ENCODE results near the gene SHISA8. TPM values are rescaled to one million over a fixed set of nuclear protein-coding genes. Genes with fewer than 3 reads are reported as not detected.

Gene SHISA8
- total RNA-seq, 1 experiment from 2014 or later = not detected

GRCh38 chr22:41863472-41863871, 51.4 kb downstream of the SHISA8 start:
- DNase-seq (ENCODE audit: extremely low read depth, low read depth) = no peak

GRCh38 chr22:41862530-41863266, 52.2 kb downstream of the SHISA8 start:
- DNase-seq (ENCODE audit: extremely low read depth, low read depth) = no peak

GRCh38 chr22:41862160-41862529, 52.7 kb downstream of the SHISA8 start:
- DNase-seq (ENCODE audit: extremely low read depth, low read depth) = no peak

Small RNAs within 50 kb of the gene (small RNA-seq; reads per million reads assigned to genes)
- gene MIR33A = 0.04 to 2.6 reads per million in 2 experiments

Other genes with a start within 250 kb of the SHISA8 start
- 105 and 113 TPM in 2 replicates for gene SNU13, start 226.2 kb downstream of the SHISA8 start, total RNA-seq (2014; rRNA removed; shearing (Covaris generic))
- gene MEI1, start 215.6 kb downstream of the SHISA8 start, total RNA-seq (2014; rRNA removed; shearing (Covaris generic)) = 0.43 and 0.50 TPM in 2 replicates
- gene CCDC134, start 114.4 kb downstream of the SHISA8 start, total RNA-seq (2014; rRNA removed; shearing (Covaris generic)) = 5.5 and 5.9 TPM in 2 replicates
- 29.5 and 29.9 TPM in 2 replicates for gene SREBF2, start 82.0 kb downstream of the SHISA8 start, total RNA-seq (2014; rRNA removed; shearing (Covaris generic))
- gene TNFRSF13C, start 11.7 kb upstream of the SHISA8 start, total RNA-seq (2014; rRNA removed; shearing (Covaris generic)) = 0.20 and 0.27 TPM in 2 replicates
- gene CENPM, start 32.1 kb upstream of the SHISA8 start, total RNA-seq (2014; rRNA removed; shearing (Covaris generic)) = 20.7 and 22.9 TPM in 2 replicates
- gene SEPTIN3, start 54.4 kb upstream of the SHISA8 start, total RNA-seq (2014; rRNA removed; shearing (Covaris generic)) = 0.35 and 0.45 TPM in 2 replicates
- gene WBP2NL, start 83.7 kb upstream of the SHISA8 start, total RNA-seq (2014; rRNA removed; shearing (Covaris generic)) = 0.78 and 1.2 TPM in 2 replicates
- 28.0 and 29.5 TPM in 2 replicates for gene NAGA, start 155.7 kb upstream of the SHISA8 start, total RNA-seq (2014; rRNA removed; shearing (Covaris generic))
- gene PHETA2, start 159.2 kb upstream of the SHISA8 start, total RNA-seq (2014; rRNA removed; shearing (Covaris generic)) = 1.5 and 1.8 TPM in 2 replicates
- gene SMDT1, start 164.6 kb upstream of the SHISA8 start, total RNA-seq (2014; rRNA removed; shearing (Covaris generic)) = 10.4 and 16.7 TPM in 2 replicates
- gene NDUFA6, start 175.7 kb upstream of the SHISA8 start, total RNA-seq (2014; rRNA removed; shearing (Covaris generic)) = 68.2 and 73.3 TPM in 2 replicates
- gene CYP2D6, start 215.7 kb upstream of the SHISA8 start, total RNA-seq (2014; rRNA removed; shearing (Covaris generic)) = 0.17 and 0.59 TPM in 2 replicates

All from NCI-H460 (cell line).